Kidney glomerular epithelial cell (primary cell): Measurements from ENCODE around the gene SVIL.
A peak's percentile ranks its signal among the peaks of the same experiment; 100 is the strongest.

Experiments used
- DNase-seq: peaks from one replicate; lab custom pipeline; 2025; lab: John Stamatoyannopoulos, UW

The SVIL gene

DNA sequence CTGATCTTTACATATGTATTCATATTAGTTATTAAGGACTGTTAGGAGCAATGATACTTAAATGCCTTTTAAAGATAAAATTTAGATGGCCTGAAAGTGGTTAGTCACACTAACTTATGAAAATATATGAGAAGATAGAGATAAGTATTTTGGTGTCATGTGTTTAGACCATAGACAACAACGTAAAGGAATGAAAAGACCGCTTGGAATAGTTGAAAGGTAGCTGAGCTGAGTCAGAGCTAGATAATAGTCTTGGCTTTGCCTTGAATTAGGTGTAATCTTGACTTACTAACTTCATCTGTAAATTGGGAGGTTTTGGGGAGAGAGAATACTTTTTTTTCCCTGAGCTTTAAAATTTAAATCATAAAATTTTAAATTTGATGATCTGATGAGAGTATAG is 218.9 kb downstream of the SVIL start:
- DNase-seq: no peak

DNA sequence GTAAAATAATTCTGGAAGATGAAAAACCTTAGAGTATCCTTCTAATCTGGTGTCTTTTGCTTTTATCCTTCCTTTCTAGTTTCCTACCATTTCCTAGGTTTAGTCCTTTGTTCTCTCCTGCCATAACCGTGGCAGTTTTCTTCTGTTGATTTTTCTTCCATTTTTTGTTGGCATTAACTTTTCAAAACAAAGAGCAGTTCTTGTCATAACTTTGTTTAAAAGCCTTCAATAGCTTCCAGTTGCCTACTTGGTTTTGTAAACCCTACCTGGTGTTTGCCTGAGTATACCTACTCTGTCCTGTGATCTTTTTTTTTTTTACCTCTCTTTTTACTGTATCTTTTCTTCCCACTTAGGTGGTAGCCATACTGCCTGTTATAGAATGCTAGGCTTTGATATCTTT is 220.3 kb downstream of the SVIL start:
- no peak for DNase-seq

DNA sequence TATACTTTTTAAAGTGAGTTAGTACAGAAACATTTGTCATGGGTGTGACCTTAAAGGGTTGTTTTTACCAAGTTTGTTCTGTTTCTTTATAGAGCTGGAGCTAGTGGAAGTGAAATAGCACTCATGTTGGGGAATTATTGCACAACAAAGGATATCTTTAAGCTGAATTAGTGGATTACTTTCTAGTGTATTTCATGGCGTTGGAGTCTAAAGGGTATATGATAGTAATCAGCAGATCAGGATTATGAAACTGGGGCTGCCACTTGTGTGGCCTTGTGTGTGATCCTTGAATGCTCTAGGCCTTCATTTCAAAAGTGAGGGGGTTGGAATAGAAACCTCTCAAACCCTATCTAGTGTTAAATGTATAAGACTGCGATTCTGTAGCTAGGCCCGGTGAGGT is 222.3 kb downstream of the SVIL start:
- no peak for DNase-seq

GRCh38 chr10:29411666-29412315 is 223.0 kb downstream of the SVIL start:
- no peak for DNase-seq

DNA sequence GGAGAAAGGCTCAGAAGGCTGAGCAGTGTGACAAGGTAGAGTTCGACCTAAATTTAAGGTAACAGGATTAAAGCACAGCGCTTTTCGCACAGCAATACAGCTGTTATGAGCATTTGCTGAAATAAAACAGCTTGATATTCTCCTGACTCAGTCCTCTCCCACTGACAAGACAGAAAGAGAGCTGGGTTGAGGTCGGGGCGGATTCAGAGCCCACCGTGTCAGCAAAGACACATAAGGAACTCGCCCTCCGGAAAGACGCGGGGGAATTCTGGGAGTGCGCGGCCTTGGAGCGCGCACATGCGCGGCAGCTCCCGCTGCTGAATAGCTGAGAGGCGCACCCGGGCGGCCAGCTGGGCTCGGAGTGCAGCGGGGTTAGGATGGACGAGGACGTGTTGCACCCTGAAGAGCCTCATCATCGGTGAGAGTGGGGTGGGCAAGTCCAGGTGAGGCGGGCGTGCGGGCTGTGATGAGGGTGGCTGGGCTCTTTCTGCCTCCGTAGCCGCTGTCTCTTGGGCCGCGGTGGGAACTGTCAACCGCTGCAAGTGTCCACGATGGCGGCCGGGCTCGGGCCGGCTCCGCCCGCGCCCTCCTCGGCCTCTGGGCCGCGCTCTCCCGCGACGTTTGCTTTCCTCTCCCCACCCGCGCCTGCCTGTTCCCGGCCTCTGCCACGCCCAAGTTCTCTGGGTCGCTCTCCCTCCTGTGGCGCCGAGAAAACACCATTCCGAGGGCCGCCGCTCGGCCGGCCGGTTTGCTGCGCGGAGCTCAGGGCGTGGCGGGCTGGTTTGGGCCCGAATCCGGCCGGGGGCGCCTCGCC is 225.3 kb downstream of the SVIL start:
- peak; percentile 54 for DNase-seq

GRCh38 chr10:29408847-29409240 is 225.9 kb downstream of the SVIL start:
- no peak for DNase-seq
